ENCODE measurements around the gene DZIP1L. TPM values are rescaled to one million over a fixed set of nuclear protein-coding genes. Genes with fewer than 3 reads are reported as not detected.

DZIP1L gene, protein sequence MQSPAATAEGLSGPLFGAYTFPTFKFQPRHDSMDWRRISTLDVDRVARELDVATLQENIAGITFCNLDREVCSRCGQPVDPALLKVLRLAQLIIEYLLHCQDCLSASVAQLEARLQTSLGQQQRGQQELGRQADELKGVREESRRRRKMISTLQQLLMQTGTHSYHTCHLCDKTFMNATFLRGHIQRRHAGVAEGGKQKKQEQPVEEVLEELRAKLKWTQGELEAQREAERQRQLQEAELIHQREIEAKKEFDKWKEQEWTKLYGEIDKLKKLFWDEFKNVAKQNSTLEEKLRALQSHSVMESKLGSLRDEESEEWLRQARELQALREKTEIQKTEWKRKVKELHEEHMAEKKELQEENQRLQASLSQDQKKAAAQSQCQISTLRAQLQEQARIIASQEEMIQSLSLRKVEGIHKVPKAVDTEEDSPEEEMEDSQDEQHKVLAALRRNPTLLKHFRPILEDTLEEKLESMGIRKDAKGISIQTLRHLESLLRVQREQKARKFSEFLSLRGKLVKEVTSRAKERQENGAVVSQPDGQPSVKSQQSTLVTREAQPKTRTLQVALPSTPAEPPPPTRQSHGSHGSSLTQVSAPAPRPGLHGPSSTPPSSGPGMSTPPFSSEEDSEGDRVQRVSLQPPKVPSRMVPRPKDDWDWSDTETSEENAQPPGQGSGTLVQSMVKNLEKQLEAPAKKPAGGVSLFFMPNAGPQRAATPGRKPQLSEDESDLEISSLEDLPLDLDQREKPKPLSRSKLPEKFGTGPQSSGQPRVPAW
- total RNA-seq = 81.9 and 85.7 TPM in 2 replicates
- long read RNA-seq, partial matches to known transcripts = 16 of 27 reads
- long read RNA-seq, other reads (novel, unspliced or antisense) = 11 of 27 reads

DNA sequence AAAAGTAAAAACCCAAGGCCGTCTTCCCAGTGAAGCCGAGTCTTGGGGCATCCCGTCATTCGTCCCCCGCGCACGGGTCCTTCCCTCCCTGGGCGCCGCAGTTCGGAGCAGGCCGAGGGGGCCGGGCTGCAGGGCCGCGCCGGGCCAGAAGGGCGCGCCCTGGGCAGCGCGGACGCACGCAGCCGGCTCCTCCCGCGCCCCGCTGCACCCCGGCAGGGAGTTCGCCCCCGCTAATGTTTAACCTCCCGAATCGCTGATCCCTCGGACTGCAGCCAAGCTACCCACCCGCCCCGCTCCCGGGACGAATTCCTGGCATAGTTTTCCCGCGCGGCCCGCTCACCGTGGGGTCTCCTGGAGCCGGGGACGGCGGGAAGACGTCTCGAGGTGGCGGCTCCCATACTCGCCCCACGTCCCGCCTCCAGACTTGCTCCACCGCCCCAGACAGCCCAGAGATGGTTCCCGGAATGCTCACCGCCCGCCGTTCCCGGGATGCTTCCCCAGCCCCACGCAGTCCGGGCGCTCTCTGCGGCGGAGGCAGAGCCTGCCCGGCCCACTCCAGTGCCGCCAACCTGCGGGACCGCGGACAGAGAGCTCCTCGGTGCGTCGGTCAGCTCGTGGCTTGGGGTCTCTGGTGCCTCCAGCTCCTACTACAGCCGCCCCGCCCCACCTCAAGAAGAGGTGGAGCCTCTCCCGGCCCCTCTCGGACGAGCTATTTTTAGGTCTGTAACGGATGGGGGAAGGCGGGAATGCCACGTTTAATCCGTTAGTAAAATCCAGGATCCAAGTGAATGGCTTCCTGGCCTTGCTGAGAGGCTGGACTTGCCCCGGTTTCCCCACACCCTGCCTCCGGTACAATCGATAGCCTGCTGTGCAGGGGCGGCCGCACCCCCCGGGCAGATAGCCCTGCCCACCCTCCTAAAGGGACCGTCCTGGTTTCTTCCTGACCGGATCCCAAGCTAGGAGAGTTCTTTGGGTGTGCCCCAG, at the start of gene DZIP1L:
DZIP1L (minus strand) TSS at position 621 of the 984 bp plus-strand sequence. CDS start 11,637 bp downstream, outside the sequence.
- peak within 1 kb of the TSS; percentile 94 for H3K4me3 Mint-ChIP-seq (ENCODE audit: low read depth)
- peaks cover 11% of the 10 kb centered on the region for H3K36me3 Mint-ChIP-seq (ENCODE audit: insufficient read depth)
- peak; percentile 65 for DNase-seq (ENCODE audit: low spot score, unreplicated experiment)
- H3K4me1 Mint-ChIP-seq (ENCODE audit: low read depth) = peaks cover 38% of the 10 kb centered on the region
- peak within 1 kb of the TSS; percentile 98 for H3K27ac Mint-ChIP-seq
- H3K27me3 Mint-ChIP-seq = no peaks in the 10 kb centered on the region
- H3K9me3 Mint-ChIP-seq (ENCODE audit: low read depth) = no peaks in the 10 kb centered on the region
- TF ChIP-seq, protein P1, sequence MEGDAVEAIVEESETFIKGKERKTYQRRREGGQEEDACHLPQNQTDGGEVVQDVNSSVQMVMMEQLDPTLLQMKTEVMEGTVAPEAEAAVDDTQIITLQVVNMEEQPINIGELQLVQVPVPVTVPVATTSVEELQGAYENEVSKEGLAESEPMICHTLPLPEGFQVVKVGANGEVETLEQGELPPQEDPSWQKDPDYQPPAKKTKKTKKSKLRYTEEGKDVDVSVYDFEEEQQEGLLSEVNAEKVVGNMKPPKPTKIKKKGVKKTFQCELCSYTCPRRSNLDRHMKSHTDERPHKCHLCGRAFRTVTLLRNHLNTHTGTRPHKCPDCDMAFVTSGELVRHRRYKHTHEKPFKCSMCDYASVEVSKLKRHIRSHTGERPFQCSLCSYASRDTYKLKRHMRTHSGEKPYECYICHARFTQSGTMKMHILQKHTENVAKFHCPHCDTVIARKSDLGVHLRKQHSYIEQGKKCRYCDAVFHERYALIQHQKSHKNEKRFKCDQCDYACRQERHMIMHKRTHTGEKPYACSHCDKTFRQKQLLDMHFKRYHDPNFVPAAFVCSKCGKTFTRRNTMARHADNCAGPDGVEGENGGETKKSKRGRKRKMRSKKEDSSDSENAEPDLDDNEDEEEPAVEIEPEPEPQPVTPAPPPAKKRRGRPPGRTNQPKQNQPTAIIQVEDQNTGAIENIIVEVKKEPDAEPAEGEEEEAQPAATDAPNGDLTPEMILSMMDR (IDR thresholded peaks at IDR 0.05; ENCODE audit: unreplicated experiment) = peak; percentile 66

DNA sequence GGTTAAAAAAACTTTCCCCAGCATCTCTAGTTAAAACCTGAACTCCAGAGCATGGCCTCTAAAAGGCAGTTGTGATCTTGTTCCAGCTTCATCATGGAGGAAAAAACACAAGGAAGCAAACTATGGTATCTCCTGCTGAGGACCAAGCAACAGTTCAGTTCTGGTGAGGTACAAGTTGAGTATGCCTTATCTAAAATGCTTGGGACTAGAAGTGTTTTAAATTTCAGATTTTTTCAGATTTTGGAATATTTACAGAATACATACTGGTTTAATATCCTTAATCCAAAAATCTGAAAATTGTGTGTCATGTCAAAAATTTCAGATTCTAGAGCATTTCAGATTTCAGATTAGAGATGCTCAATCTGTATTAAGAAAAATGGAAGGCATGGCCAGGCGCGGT, 49.7 kb upstream of the DZIP1L start:
- H3K9me3 Mint-ChIP-seq (ENCODE audit: low read depth) = no peaks in the 10 kb centered on the region
- H3K4me1 Mint-ChIP-seq (ENCODE audit: low read depth) = no peaks in the 10 kb centered on the region
- TF ChIP-seq, protein P1 (IDR thresholded peaks at IDR 0.05; ENCODE audit: unreplicated experiment) = no peak
- DNase-seq (ENCODE audit: low spot score, unreplicated experiment) = no peak
- peaks cover 43% of the 10 kb centered on the region for H3K36me3 Mint-ChIP-seq (ENCODE audit: insufficient read depth)
- H3K4me3 Mint-ChIP-seq (ENCODE audit: low read depth) = no peak overlapping the region
- H3K27ac Mint-ChIP-seq = no peak overlapping the region
- H3K27me3 Mint-ChIP-seq = no peaks in the 10 kb centered on the region

DNA sequence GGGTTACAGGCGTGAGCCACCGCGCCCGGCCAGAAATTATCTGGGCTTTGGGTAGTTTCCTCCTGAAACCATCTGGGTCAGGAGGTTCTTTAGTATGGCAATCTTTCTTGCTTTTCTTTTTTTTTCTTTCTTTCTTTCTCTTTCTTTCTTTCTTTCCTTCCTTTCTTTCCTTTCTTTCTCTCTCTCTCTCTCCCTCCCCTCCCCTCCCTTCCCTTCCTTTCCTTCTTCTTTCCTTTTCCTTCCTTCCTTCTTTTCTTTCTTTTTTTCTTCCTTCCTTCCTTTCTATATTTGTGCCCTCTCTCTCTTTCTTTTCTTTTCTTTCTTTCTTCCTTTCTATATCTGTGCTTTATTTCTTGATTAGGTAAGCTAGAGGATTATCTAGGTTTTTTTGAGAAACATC, 42.3 kb upstream of the DZIP1L start:
- peaks cover 25% of the 10 kb centered on the region for H3K36me3 Mint-ChIP-seq (ENCODE audit: insufficient read depth)
- DNase-seq (ENCODE audit: low spot score, unreplicated experiment) = no peak
- no peaks in the 10 kb centered on the region for H3K4me1 Mint-ChIP-seq (ENCODE audit: low read depth)
- H3K9me3 Mint-ChIP-seq (ENCODE audit: low read depth) = peaks cover 11% of the 10 kb centered on the region
- H3K27ac Mint-ChIP-seq = no peak overlapping the region
- TF ChIP-seq, protein P1 (IDR thresholded peaks at IDR 0.05; ENCODE audit: unreplicated experiment) = no peak
- H3K27me3 Mint-ChIP-seq = no peaks in the 10 kb centered on the region
- H3K4me3 Mint-ChIP-seq (ENCODE audit: low read depth) = no peak overlapping the region

DNA sequence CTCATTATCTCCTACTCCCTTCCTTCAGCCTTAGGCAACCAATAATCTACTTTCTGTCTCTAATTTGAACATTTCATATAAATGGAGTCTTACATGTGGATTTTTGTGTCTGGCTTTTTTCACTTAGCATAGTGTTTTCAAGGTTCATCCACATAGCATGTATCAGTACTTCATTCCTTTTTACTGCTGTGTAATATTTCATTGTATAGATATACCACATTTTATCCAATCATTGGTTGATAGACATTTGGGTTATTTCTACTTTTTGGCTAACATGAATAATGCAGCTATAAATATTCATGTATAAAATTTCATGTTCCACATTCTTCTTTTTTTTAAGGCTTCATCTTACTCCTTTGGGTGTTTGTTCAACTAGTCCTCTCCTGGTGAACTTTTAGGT, 39.1 kb upstream of the DZIP1L start:
- Mint-ChIP-seq H3K4me3 (ENCODE audit: low read depth) (no peak overlapping the region), H3K4me1 (ENCODE audit: low read depth) (no peaks in the 10 kb centered on the region), H3K36me3 (ENCODE audit: insufficient read depth) (peaks cover 7% of the 10 kb centered on the region), H3K27ac (no peak overlapping the region), H3K27me3 (no peaks in the 10 kb centered on the region), H3K9me3 (ENCODE audit: low read depth) (peaks cover 11% of the 10 kb centered on the region)
- TF ChIP-seq, protein P1 (IDR thresholded peaks at IDR 0.05; ENCODE audit: unreplicated experiment) = no peak
- no peak for DNase-seq (ENCODE audit: low spot score, unreplicated experiment)

Measured in progenitor cell of endocrine pancreas (in vitro differentiated cells).